Rectal smooth muscle tissue (tissue), 1 donor: Measurements from ENCODE around the gene AHRR.

Experiments
- H3K27ac ChIP-seq: one replicate; pipeline ENCODE4 v1.7.0; 2013; ENCODE audit warnings: low read depth, low read length, inconsistent platforms
- H3K27me3 ChIP-seq: one replicate; pipeline ENCODE4 v1.7.0; 2013; ENCODE audit warnings: low read length; ENCODE audit not compliant: control insufficient read depth, insufficient read depth
- H3K36me3 ChIP-seq: one replicate; pipeline ENCODE4 v1.7.0; 2013; ENCODE audit warnings: low read length; ENCODE audit not compliant: control insufficient read depth, insufficient read depth
- H3K4me1 ChIP-seq: one replicate; pipeline ENCODE4 v1.7.0; 2013; ENCODE audit warnings: low read length; ENCODE audit not compliant: control insufficient read depth, insufficient read depth
- H3K4me3 ChIP-seq: one replicate; pipeline ENCODE4 v1.7.0; 2013; ENCODE audit warnings: low read length
- H3K9ac ChIP-seq: one replicate; pipeline ENCODE4 v1.7.0; 2013; ENCODE audit warnings: low read length

The AHRR gene

DNA sequence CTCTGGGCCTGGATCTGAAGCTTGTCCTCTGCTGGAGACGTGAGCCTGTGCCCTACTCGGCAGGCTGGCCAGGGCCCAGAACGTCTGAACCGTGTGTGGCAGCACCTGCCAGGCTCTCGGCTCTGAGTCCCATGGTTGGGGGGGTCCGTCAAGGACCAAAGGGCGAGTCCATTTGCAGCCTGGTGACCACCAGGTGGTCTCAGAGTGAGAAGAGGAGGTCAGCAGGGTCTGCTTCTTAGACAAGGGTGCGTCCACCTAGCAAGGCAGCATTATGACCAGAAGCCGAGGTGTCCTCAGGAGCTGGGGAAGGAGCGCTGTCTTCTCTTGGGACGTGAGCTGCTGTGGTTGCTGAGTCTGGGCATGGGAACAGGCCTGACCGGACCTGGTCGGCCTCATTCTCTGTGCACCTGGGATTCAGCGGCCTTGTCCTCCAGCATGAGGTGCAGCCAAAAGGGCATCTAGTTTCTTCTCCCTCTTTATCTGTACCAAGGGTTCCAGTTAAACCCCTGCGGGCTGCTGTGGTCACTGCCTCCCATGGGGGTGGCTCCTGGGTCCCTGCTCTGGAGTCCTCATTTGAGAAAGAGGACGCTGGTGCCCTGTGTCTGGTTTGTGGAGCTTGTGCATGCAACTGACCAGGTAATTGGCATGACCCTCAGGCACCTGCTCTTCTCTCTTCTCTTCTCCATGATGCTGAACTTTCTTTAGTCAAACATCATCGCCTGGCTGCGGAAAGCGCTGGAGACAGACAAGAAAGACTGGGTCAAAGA, 135.9 kb downstream of the AHRR start:
- Histone ChIP-seq H3K36me3 (peaks cover 42% of the 10 kb centered on the region), H3K4me3 (no peak overlapping the region), H3K27me3 (no peaks in the 10 kb centered on the region), H3K27ac (no peak overlapping the region), H3K4me1 (no peaks in the 10 kb centered on the region), H3K9ac (no peak overlapping the region)

DNA sequence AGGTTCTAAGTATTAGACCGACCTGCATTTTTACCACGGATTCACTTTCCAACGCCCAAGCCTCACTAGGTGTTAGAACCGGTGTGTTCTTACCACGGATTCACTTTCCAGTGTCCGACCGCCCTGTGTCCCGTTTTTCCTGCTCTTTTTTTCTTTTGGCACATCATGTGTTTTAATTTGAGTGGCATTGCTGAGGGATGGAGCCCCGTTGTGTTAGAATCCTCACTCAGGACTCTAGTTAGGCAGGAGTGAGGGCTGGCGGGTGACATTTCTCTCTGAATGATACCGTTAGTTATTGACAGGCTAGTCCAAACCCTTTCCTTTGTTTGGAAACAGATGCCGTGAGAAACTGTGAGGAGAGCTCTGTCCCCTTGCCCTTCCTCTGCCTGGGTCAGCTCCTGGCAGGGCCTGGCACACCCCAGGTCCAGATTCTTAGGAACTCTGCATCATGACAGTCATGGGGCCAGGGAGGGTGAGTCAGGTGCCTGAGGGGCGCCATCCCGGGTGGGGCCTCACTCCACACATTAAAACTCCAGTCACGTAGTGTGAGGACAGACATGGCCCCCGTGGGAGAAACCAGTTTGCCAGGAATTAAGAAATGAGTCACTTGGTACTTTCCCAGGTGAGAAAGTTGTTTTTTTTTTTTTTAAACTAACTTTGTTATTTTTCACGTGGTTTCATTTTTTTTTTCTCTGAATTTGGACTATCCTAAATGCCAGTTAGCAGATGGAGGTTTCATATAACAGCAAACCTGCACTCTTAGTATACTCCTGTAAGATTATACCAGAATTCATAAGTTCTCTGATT, 137.2 kb downstream of the AHRR start:
- H3K9ac ChIP-seq, result no peak overlapping the region
- H3K4me3 ChIP-seq, result no peak overlapping the region
- H3K27ac ChIP-seq, result no peak overlapping the region
- no peaks in the 10 kb centered on the region for H3K4me1 ChIP-seq
- peaks cover 33% of the 10 kb centered on the region for H3K36me3 ChIP-seq
- H3K27me3 ChIP-seq, result no peaks in the 10 kb centered on the region

DNA sequence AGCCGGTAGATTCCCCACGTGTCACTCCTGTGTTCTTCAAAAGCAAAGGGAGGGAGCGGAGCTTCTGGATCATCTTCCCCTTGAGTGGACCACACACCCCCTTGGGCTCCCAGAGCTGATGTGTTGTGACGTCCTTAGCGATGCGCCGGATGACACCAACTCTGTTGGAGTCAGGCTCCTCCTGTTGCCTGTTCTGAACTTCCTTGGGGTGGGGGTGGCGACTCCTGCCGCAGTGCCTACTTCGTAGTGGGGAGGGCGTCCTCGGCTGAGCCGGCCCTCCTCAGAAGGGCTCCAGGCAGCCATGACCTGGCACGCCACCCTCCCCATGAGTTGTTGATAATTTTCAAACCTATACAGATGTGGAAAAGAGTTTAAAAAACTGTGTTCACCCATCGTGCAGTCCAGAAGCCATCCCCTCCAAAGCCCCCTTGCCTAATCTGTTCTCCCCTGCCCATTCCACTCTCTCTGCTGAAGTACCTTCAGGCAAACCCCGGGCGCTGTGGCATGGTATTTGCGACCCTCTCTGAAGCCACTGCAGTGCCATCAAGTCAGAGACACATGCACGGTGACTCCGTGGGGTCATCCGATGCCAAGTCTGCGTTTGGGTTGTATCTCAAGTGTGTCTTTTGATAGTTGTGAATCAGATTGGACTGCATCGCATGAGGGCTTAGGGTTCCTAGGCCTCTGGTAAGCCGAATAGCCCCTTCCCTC, 138.2 kb downstream of the AHRR start:
- H3K4me1 ChIP-seq, result no peaks in the 10 kb centered on the region
- no peak overlapping the region for H3K27ac ChIP-seq
- no peak overlapping the region for H3K9ac ChIP-seq
- H3K36me3 ChIP-seq, result peaks cover 27% of the 10 kb centered on the region
- no peaks in the 10 kb centered on the region for H3K27me3 ChIP-seq
- no peak overlapping the region for H3K4me3 ChIP-seq

DNA sequence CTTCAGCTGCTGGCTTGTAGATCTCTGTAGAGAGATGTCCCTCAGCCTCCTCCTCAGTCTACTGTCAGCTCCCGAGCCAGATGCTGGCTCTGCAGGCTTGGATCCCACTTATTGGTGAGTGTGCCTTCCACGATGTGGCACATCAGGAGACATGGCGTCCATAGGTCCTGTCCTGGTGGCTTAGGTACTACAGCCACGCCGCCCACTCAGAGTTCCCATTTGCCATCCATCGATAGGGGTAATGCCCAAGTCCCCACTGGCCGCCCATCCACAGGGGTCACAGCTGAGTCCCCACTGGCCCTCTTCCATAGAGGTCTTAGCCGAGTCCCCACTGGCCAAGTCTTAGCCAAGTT, 138.7 kb downstream of the AHRR start:
- Histone ChIP-seq H3K27ac (no peak overlapping the region), H3K36me3 (peaks cover 30% of the 10 kb centered on the region), H3K9ac (no peak overlapping the region), H3K4me1 (no peaks in the 10 kb centered on the region), H3K27me3 (no peaks in the 10 kb centered on the region), H3K4me3 (no peak overlapping the region)

DNA sequence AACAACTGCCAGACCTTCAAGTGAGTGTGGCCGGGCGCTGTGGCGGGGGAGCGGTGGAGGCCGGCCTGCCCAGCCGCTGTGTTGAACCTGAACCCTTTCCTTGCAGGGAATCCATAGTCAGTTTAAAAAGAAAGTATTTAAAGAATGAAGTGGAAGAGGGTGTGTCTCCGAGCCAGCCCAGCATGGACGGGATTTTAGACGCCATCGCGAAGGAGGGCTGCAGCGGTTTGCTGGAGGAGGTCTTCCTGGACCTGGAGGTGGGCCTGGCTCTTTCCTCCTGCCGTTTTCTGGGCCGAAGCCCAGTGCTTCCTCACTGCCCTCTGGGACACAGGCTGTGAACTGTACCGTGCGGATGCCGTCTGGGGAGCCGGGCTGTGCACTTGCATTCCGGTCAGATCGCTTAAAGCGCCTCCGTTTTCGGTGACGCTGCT, 140.6 kb downstream of the AHRR start:
- H3K4me1 ChIP-seq, result no peaks in the 10 kb centered on the region
- no peaks in the 10 kb centered on the region for H3K27me3 ChIP-seq
- H3K4me3 ChIP-seq, result no peak overlapping the region
- H3K9ac ChIP-seq, result no peak overlapping the region
- peaks cover 31% of the 10 kb centered on the region for H3K36me3 ChIP-seq
- no peak overlapping the region for H3K27ac ChIP-seq

DNA sequence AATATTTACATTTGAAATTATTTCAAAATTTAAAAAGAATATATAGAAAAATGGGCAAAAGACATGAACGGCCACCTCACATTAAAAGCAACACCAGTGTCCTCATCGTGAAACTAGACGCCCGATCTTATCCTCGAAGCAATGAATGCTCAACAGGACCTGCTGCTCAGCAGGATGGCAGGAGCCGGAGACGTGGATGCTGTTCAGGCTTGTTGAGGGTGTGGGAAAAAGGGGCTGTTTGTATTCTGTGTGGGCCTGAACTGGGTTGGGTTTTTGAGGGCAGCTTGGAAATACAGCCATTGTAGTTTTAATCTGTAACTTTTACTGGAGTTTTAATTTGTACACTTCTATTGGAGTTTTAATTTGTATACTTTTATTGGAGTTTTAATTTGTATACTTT, 141.8 kb downstream of the AHRR start:
- H3K4me3 ChIP-seq, result no peak overlapping the region
- no peaks in the 10 kb centered on the region for H3K4me1 ChIP-seq
- no peaks in the 10 kb centered on the region for H3K27me3 ChIP-seq
- H3K9ac ChIP-seq, result no peak overlapping the region
- peaks cover 28% of the 10 kb centered on the region for H3K36me3 ChIP-seq
- H3K27ac ChIP-seq, result no peak overlapping the region

DNA sequence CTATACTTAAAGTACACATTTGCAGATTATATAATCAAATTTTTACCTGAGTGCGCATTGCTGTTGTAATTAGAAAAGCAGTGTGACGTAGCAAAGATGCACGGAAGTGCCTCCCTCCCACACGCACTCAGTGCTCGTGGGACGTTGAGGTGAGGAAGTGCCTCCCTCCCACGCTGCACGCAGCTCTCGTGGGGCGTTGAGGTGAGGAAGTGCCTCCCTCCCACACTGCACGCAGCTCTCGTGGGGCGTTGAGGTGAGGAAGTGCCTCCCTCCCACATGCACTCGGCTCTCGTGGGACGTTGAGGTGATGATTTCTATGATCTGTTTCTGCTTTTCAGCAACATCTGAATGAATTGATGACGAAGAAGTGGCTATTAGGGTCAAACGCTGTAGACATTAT, 142.4 kb downstream of the AHRR start:
- Histone ChIP-seq H3K4me1 (no peaks in the 10 kb centered on the region), H3K9ac (no peak overlapping the region), H3K27me3 (no peaks in the 10 kb centered on the region), H3K27ac (no peak overlapping the region), H3K4me3 (no peak overlapping the region), H3K36me3 (peaks cover 28% of the 10 kb centered on the region)

DNA sequence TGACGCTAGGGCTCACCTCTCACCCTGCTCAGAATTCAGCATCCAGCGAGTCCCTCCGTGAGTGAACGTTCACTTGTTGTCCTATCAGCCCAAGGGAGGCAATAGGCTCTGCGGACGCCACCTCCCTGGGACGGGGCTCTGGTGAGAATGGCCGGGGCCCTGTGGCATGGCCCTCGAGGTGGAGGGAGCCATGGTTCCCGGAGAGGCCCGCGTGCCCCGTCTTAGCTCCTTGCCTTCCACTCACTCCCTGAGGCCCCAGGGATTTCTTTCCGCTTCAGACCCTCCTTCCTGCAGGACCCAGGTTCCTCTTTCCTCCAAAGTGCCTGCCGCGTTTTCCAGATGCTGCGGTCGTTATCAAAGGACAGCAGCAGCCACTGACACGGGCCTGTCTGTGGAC, 142.9 kb downstream of the AHRR start:
- Histone ChIP-seq H3K4me1 (no peaks in the 10 kb centered on the region), H3K36me3 (peaks cover 28% of the 10 kb centered on the region), H3K4me3 (no peak overlapping the region), H3K27me3 (no peaks in the 10 kb centered on the region), H3K9ac (no peak overlapping the region), H3K27ac (no peak overlapping the region)

DNA sequence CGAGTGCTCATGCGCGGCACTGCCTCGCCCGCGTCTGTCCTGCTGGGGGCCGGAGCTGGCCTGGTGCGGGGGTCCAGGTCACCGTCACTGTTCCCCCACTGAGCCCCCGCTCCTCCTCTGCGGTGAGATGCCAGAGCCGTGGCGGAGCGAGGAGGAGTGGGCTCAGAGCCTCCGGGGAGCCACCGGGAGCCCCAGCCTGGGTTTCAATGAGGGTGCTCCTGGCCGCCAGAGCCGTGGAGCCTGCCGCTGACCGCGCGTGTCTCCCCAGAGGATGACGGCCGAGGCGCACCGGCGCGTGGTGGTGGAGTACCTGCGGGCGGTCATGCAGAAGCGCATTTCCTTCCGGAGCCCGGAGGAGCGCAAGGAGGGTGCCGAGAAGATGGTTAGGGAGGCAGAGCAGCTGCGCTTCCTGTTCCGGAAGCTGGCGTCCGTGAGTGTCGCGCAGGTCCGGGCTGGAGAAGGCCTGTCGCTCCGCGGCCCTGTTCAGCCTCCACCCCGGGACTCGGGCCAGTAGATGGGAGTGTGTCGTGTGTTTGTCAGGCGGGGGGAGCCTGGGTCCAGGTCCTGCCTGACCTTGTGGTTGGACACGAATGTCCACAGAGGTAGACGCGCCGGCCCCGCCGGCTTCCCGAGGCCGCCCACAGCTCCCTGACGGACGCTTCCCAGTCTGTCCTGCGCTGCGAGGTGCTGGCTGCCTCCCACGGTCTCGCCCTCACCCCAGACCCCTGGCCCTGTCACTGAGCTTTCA, 143.5 kb downstream of the AHRR start:
- H3K4me3 ChIP-seq, result no peak overlapping the region
- peaks cover 23% of the 10 kb centered on the region for H3K36me3 ChIP-seq
- no peaks in the 10 kb centered on the region for H3K27me3 ChIP-seq
- no peaks in the 10 kb centered on the region for H3K4me1 ChIP-seq
- H3K27ac ChIP-seq, result no peak overlapping the region
- H3K9ac ChIP-seq, result no peak overlapping the region

DNA sequence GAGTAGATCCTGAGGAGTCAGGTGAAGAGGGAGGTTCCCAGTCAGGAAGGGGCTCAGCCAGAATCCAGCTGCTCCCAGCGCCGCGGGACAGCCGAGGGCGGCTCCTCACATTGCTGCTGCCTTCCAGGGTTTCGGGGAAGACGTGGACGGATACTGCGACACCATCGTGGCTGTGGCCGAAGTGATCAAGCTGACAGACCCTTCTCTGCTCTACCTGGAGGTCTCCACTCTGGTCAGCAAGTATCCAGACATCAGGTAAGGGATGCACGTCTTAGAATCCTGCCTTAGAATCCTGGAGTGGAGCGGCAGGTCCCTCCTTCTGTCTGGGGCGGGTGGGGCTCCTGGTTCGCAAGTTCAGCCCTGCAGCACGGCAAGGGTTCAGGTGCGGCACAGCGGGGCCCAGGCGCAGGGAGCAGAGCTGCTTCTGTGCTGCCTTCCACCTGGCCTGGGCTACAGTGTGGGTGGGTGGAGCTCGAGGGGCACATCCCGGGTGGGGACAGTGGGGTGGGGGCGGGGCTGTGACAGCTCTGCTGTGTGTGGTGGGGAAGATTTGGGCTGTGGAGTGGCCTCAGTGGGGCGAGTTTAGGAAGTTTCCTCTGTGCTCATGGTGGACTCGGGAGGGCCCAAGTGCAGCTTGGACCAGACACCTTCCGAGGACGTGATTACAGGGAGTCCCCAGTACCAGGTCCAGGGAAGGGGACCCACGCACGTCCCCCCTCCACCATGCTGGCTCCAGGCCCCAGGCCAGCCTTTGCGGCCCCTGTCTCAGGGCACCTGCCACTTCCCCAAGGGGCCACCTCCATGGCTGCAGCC, 144.3 kb downstream of the AHRR start:
- Histone ChIP-seq H3K36me3 (peaks cover 15% of the 10 kb centered on the region), H3K4me3 (no peak overlapping the region), H3K4me1 (no peaks in the 10 kb centered on the region), H3K9ac (no peak overlapping the region), H3K27ac (no peak overlapping the region), H3K27me3 (no peaks in the 10 kb centered on the region)

DNA sequence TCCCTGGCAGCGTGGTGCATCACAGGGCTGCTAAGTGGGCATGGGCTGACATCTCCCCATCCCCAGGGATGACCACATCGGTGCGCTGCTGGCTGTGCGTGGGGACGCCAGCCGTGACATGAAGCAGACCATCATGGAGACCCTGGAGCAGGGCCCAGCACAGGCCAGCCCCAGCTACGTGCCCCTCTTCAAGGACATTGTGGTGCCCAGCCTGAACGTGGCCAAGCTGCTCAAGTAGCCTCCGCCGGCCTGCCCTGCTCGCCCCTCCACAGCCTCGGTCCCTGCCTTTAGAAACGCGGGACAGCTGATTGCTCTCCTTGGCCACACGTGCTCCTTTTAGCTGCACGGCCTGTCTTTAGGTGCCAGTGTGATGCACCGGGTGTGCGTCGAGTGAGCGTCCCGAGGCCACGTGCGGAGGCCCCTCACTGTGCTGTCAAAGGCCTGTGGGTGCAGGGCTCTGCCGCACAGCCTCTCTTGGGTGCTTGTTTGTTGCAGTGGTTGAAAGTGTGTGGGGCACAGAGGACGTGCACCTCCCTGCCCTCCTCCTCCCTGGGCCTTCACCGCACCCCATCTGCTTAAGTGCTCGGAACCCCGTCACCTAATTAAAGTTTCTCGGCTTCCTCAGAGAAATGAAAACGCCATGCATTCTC, 145.3 kb downstream of the AHRR start:
- H3K36me3 ChIP-seq, result peaks cover 15% of the 10 kb centered on the region

More for the DNA sequence above, 145.3 kb downstream of the AHRR start:
- Histone ChIP-seq H3K27me3 (no peaks in the 10 kb centered on the region), H3K4me3 (no peak overlapping the region), H3K9ac (no peak overlapping the region), H3K27ac (no peak overlapping the region), H3K4me1 (peaks cover under 1% of the 10 kb centered on the region)
